ENCODE data around the gene NDN.

NDN gene

DNA sequence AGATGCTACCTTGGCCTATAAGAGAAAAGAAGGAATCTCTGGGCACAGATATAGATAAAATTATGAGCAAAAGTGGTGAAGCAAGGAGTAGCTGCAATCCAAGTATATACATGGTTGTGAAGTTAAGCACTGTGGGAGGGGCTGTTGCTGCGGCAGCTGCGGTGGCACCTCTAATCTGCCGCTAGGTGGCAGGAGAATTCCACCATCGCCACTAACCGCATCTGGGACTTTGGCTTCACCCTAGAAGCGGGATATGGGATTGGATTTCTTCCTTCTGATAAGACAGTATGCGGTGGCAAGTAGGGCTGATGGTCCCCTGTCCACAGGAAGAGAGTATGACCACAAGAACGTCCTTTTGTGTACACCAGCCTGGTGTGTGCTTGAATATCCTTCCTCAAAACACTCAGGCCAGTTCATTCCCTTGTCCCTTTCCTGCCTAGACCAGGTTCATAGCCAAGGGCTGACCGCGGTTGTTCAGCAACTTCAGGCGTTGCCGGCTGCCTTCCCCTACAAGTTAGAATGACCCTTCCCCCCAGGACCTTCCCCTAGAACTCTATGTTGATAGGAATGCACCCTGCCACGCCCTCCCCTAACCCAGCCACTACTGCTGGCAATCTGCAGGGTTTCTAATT is 44.6 kb downstream of the NDN start:
- peak; percentile 60 for DNase-seq

Measured in fibroblast of skin of back (primary cell).